ENCODE measurements around the gene SPEG. TPM values are rescaled to one million over a fixed set of nuclear protein-coding genes. Genes with fewer than 3 reads are reported as not detected.

The SPEG gene
- total RNA-seq, 1 experiment from 2014 or later = not detected

DNA sequence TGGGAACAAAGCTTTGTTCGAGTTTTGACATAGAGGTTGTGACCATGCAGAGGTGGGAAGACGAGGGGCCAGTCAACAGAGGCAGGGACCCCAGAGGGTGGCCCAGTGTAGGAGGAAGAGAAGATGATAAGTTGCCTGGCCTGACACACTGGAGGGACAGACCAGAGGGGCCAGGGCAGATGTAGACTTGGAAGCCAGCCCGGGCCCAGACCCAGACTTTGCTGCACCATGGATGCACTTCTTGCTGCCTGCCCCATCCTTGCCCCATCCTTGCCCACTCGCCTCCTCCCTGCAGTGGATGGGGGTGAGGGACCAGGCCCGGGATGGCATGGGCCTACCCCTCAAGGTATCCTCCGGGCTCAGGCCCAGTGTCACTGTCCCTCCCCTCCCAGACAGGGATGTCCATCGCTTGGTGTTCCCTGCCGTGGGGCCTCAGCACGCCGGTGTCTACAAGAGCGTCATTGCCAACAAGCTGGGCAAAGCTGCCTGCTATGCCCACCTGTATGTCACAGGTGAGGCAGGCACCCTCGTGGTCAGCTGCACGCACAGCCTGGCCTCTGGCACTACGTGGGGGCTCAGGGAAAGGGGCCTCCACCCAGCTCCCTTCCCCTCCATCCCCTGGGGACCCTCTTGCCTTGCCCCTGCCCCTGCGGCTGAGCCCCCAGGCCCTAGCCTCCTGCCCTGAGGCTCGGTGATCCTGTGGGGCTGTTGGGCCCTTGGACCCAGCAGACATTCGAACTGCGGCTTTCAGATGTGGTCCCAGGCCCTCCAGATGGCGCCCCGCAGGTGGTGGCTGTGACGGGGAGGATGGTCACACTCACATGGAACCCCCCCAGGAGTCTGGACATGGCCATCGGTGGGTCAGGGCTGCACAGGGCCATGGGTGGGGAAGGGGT is 37.1 kb downstream of the SPEG start:
- Histone ChIP-seq H3K9me3 (ENCODE audit: low read length) (no peaks in the 10 kb centered on the region), H4K20me1 (ENCODE audit: insufficient read depth, low read depth, low read length) (no peaks in the 10 kb centered on the region), H3K27me3 (ENCODE audit: low read length) (no peaks in the 10 kb centered on the region), H2AFZ (ENCODE audit: low read length) (no peak overlapping the region), H3K27ac (ENCODE audit: low read length) (no peak overlapping the region), H3K9ac (ENCODE audit: low read length) (no peak overlapping the region), H3K36me3 (ENCODE audit: insufficient read depth, low read length) (no peaks in the 10 kb centered on the region), H3K4me1 (ENCODE audit: low read length) (no peaks in the 10 kb centered on the region), H3K79me2 (ENCODE audit: low read length) (no peaks in the 10 kb centered on the region), H3K4me3 (ENCODE audit: low read length) (no peak overlapping the region), H3K4me2 (ENCODE audit: low read depth, low read length, poor library complexity, severe bottlenecking) (no peak overlapping the region), H3K9me2 (replicated peaks; ENCODE audit: insufficient read depth, low read length) (no peaks in the 10 kb centered on the region)
- no peak for DNase-seq

- H3K79me2 ChIP-seq (ENCODE audit: low read length) = no peaks in the 10 kb centered on the region
- H3K9ac ChIP-seq (ENCODE audit: low read length) = no peak overlapping the region
- H3K27ac ChIP-seq (ENCODE audit: low read length) = no peak overlapping the region
- H3K36me3 ChIP-seq (ENCODE audit: insufficient read depth, low read length) = no peaks in the 10 kb centered on the region
- DNase-seq = no peak
- no peaks in the 10 kb centered on the region for H3K4me1 ChIP-seq (ENCODE audit: low read length)
- no peaks in the 10 kb centered on the region for H3K9me3 ChIP-seq (ENCODE audit: low read length)
- H2AFZ ChIP-seq (ENCODE audit: low read length) = no peak overlapping the region
- H3K27me3 ChIP-seq (ENCODE audit: low read length) = no peaks in the 10 kb centered on the region
- H4K20me1 ChIP-seq (ENCODE audit: insufficient read depth, low read depth, low read length) = no peaks in the 10 kb centered on the region
- no peak overlapping the region for H3K4me2 ChIP-seq (ENCODE audit: low read depth, low read length, poor library complexity, severe bottlenecking)
- H3K9me2 ChIP-seq (replicated peaks; ENCODE audit: insufficient read depth, low read length) = no peaks in the 10 kb centered on the region
- no peak overlapping the region for H3K4me3 ChIP-seq (ENCODE audit: low read length)
Measured at GRCh38 chr2:219472629-219473187, 38.1 kb downstream of the SPEG start.

DNA sequence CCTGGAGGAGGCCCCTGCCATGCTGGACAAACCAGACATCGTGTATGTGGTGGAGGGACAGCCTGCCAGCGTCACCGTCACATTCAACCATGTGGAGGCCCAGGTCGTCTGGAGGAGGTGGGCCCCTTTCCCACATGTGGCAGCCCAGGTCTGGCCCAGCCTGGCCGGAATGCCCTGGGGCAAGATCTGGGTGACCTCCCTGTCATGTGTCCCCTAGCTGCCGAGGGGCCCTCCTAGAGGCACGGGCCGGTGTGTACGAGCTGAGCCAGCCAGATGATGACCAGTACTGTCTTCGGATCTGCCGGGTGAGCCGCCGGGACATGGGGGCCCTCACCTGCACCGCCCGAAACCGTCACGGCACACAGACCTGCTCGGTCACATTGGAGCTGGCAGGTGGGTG is 38.9 kb downstream of the SPEG start:
- H3K27me3 ChIP-seq (ENCODE audit: low read length) = no peaks in the 10 kb centered on the region

DNA sequence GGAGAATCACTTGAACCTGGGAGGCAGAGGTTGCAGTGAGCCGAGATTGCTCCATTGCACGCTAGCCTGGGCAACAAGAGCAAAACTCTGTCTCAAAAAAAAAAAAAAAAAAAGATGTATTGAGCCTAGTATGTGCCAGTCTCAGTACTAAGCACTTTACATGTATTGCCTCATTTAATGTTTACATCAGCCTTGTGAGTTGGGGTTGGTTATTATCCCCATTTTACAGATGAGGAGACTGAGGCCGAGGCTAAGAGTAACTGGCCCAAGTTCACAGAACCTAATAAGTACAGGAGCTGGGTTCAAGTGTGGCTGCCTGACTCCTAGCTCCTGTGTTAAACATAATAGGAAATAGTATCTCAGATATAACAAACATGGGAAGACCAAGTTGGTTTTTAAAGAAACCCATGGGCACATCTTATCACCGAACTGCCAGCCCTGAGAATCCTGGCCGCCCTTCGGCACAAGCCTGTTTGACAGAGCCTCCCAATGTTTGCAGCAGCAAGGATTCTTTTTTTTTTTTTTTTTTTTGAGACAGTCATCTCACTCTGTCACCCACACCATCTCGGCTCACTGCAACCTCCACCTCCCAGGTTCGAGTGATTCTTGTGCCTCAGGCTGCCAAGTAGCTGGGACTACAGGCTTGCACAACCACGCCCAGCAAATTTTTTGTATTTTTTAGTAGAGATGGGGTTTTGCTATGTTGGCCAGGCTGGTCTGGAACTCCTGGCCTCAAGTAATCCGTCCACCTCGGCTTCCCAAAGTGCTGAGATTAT is 39.8 kb downstream of the SPEG start:
- Histone ChIP-seq H2AFZ (ENCODE audit: low read length) (no peak overlapping the region), H3K27ac (ENCODE audit: low read length) (no peak overlapping the region), H3K4me1 (ENCODE audit: low read length) (no peaks in the 10 kb centered on the region), H3K36me3 (ENCODE audit: insufficient read depth, low read length) (no peaks in the 10 kb centered on the region), H3K9me2 (replicated peaks; ENCODE audit: insufficient read depth, low read length) (no peaks in the 10 kb centered on the region), H3K4me2 (ENCODE audit: low read depth, low read length, poor library complexity, severe bottlenecking) (no peak overlapping the region), H3K27me3 (ENCODE audit: low read length) (no peaks in the 10 kb centered on the region), H3K9me3 (ENCODE audit: low read length) (no peaks in the 10 kb centered on the region), H3K4me3 (ENCODE audit: low read length) (no peak overlapping the region), H4K20me1 (ENCODE audit: insufficient read depth, low read depth, low read length) (no peaks in the 10 kb centered on the region), H3K79me2 (ENCODE audit: low read length) (no peaks in the 10 kb centered on the region), H3K9ac (ENCODE audit: low read length) (no peak overlapping the region)
- no peak for DNase-seq

More for the DNA sequence above, 38.9 kb downstream of the SPEG start:
- H3K9ac ChIP-seq (ENCODE audit: low read length) = no peak overlapping the region
- no peaks in the 10 kb centered on the region for H3K36me3 ChIP-seq (ENCODE audit: insufficient read depth, low read length)
- H3K9me2 ChIP-seq (replicated peaks; ENCODE audit: insufficient read depth, low read length) = no peaks in the 10 kb centered on the region
- no peaks in the 10 kb centered on the region for H3K79me2 ChIP-seq (ENCODE audit: low read length)
- no peaks in the 10 kb centered on the region for H3K9me3 ChIP-seq (ENCODE audit: low read length)
- no peak for DNase-seq
- H3K27ac ChIP-seq (ENCODE audit: low read length) = no peak overlapping the region
- no peak overlapping the region for H2AFZ ChIP-seq (ENCODE audit: low read length)
- H3K4me2 ChIP-seq (ENCODE audit: low read depth, low read length, poor library complexity, severe bottlenecking) = no peak overlapping the region
- H3K4me1 ChIP-seq (ENCODE audit: low read length) = no peaks in the 10 kb centered on the region
- no peaks in the 10 kb centered on the region for H4K20me1 ChIP-seq (ENCODE audit: insufficient read depth, low read depth, low read length)
- H3K4me3 ChIP-seq (ENCODE audit: low read length) = no peak overlapping the region

GRCh38 chr2:219475278-219475677 is 40.6 kb downstream of the SPEG start:
- H3K9me3 ChIP-seq (ENCODE audit: low read length) = no peaks in the 10 kb centered on the region
- H3K4me2 ChIP-seq (ENCODE audit: low read depth, low read length, poor library complexity, severe bottlenecking) = no peak overlapping the region
- no peak overlapping the region for H3K9ac ChIP-seq (ENCODE audit: low read length)
- no peaks in the 10 kb centered on the region for H3K79me2 ChIP-seq (ENCODE audit: low read length)
- no peaks in the 10 kb centered on the region for H4K20me1 ChIP-seq (ENCODE audit: insufficient read depth, low read depth, low read length)
- no peak for DNase-seq
- H2AFZ ChIP-seq (ENCODE audit: low read length) = no peak overlapping the region
- no peaks in the 10 kb centered on the region for H3K36me3 ChIP-seq (ENCODE audit: insufficient read depth, low read length)
- H3K4me3 ChIP-seq (ENCODE audit: low read length) = no peak overlapping the region
- no peaks in the 10 kb centered on the region for H3K4me1 ChIP-seq (ENCODE audit: low read length)
- H3K27ac ChIP-seq (ENCODE audit: low read length) = no peak overlapping the region
- H3K9me2 ChIP-seq (replicated peaks; ENCODE audit: insufficient read depth, low read length) = no peaks in the 10 kb centered on the region
- H3K27me3 ChIP-seq (ENCODE audit: low read length) = no peaks in the 10 kb centered on the region

- H3K9ac ChIP-seq (ENCODE audit: low read length) = no peak overlapping the region
- H3K4me2 ChIP-seq (ENCODE audit: low read depth, low read length, poor library complexity, severe bottlenecking) = no peak overlapping the region
- peak; percentile 85 for DNase-seq
Measured at GRCh38 chr2:219475697-219476651, 41.3 kb downstream of the SPEG start.

DNA sequence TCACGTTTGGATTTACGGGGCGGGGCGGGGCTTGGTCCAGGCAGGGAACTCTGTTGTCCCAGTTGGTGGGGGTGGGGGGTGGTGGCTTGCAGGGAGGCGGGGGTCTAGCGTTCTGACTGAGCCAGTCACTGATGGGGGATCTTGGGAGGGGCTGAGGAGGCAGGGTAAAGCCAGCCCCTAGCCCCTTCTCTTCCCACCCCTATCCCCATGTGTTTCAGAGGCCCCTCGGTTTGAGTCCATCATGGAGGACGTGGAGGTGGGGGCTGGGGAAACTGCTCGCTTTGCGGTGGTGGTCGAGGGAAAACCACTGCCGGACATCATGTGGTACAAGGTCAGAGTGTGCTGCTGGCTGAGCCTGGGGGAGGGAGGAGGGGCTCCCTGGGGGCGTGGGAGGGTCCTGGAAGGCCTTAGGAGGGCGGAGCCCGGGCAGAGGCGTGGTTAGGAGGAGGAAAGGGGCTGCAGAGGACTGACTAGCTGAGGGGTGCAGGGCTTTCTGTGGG is 42.1 kb downstream of the SPEG start:
- DNase-seq = no peak
- H3K9me2 ChIP-seq (replicated peaks; ENCODE audit: insufficient read depth, low read length) = no peaks in the 10 kb centered on the region
- no peak overlapping the region for H3K4me3 ChIP-seq (ENCODE audit: low read length)
- no peak overlapping the region for H3K27ac ChIP-seq (ENCODE audit: low read length)
- no peak overlapping the region for H2AFZ ChIP-seq (ENCODE audit: low read length)
- no peaks in the 10 kb centered on the region for H3K9me3 ChIP-seq (ENCODE audit: low read length)
- no peaks in the 10 kb centered on the region for H3K4me1 ChIP-seq (ENCODE audit: low read length)
- H3K36me3 ChIP-seq (ENCODE audit: insufficient read depth, low read length) = no peaks in the 10 kb centered on the region
- H3K9ac ChIP-seq (ENCODE audit: low read length) = no peak overlapping the region
- no peaks in the 10 kb centered on the region for H3K79me2 ChIP-seq (ENCODE audit: low read length)
- H4K20me1 ChIP-seq (ENCODE audit: insufficient read depth, low read depth, low read length) = no peaks in the 10 kb centered on the region
- no peak overlapping the region for H3K4me2 ChIP-seq (ENCODE audit: low read depth, low read length, poor library complexity, severe bottlenecking)
- H3K27me3 ChIP-seq (ENCODE audit: low read length) = no peaks in the 10 kb centered on the region

More at GRCh38 chr2:219475697-219476651, 41.3 kb downstream of the SPEG start:
- Histone ChIP-seq H3K9me3 (ENCODE audit: low read length) (no peaks in the 10 kb centered on the region), H4K20me1 (ENCODE audit: insufficient read depth, low read depth, low read length) (no peaks in the 10 kb centered on the region), H3K79me2 (ENCODE audit: low read length) (no peaks in the 10 kb centered on the region), H2AFZ (ENCODE audit: low read length) (no peak overlapping the region), H3K4me1 (ENCODE audit: low read length) (no peaks in the 10 kb centered on the region), H3K9me2 (replicated peaks; ENCODE audit: insufficient read depth, low read length) (no peaks in the 10 kb centered on the region), H3K27ac (ENCODE audit: low read length) (no peak overlapping the region), H3K36me3 (ENCODE audit: insufficient read depth, low read length) (no peaks in the 10 kb centered on the region), H3K4me3 (ENCODE audit: low read length) (no peak overlapping the region), H3K27me3 (ENCODE audit: low read length) (no peaks in the 10 kb centered on the region)

Data from Karpas-422 (cell line).